HG03432 (cell line): Measurements from ENCODE around the gene EIF4A2.

Experiments used
- ATAC-seq: cut with Tn5 transposase; IDR thresholded peaks from one replicate; pipeline ENCODE4 v1.9.1; 2021; ENCODE audit warnings: mild to moderate bottlenecking, moderate library complexity; ENCODE audit not compliant: unreplicated experiment

The EIF4A2 gene

GRCh38 chr3:186783058-186783730 lies at the start of gene EIF4A2:
EIF4A2 (plus strand) TSS chr3:186783577; CDS start chr3:186783611, 34 bp downstream.
- peak; percentile 70 for ATAC-seq

- ATAC-seq, result no peak
Measured at GRCh38 chr3:186742618-186743380, 40.6 kb upstream of the EIF4A2 start.

DNA sequence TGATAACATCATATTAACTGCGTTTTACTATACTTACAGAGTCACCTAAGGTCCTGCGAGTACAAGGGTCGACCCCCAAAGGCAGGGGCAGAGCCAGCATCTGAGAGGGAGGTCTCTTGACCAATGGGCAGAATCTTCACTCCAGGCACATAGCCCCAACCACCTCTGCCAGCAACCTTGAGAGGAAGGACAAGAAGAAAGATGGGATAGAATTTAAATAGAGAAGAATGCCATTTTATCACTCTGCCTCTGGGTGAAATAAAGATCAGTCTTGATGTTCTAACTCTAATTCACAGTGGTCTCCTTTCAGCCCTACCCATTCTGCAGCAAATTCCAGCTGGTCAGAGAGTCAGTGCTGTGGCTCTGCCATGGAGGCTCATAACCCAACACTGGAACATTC lies 39.7 kb upstream of the EIF4A2 start:
- no peak for ATAC-seq

DNA sequence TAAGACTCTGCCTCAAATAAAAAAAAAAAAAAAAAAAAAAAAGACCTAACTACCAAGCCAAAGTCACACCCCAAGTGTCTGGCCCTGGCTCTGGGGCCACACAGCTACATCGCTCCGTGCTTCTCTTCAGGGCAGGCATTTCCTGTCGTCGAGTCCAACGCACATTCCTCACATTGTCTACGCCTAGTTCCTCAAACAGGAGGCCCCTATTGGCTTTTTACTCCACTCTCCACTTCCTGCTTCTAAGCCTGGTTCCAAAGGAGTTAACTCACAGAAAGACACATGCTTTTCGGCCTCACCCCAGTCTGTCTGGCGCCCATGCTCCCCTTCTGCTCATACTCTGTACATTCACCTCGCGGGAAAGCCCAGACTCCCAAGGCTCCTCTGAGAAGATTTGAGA lies 37.4 kb upstream of the EIF4A2 start:
- no peak for ATAC-seq

- ATAC-seq, result no peak
Measured at GRCh38 chr3:186750316-186750715, 33.1 kb upstream of the EIF4A2 start.

GRCh38 chr3:186751480-186751879 lies 31.9 kb upstream of the EIF4A2 start:
- no peak for ATAC-seq

DNA sequence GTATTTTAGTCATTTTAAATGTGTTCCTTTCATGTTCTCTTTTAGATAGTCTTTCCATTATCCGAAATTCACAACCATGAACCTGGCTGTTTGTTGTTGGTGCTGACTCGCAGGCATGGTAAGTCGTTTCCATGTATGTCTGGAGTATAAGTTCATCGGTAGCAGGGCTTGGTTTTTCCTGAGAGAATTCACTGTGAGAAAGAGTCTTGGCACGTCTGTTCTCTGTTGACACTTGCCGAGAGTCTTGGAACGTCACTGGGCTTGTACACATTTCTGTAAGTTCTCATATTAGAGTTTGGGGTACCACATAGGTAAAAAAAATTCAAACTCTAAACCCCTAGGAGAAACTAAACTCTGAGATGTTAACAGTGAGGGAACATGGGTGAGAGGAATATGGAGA lies 29.4 kb upstream of the EIF4A2 start:
- ATAC-seq, result no peak

GRCh38 chr3:186754871-186755270 lies 28.5 kb upstream of the EIF4A2 start:
- no peak for ATAC-seq

DNA sequence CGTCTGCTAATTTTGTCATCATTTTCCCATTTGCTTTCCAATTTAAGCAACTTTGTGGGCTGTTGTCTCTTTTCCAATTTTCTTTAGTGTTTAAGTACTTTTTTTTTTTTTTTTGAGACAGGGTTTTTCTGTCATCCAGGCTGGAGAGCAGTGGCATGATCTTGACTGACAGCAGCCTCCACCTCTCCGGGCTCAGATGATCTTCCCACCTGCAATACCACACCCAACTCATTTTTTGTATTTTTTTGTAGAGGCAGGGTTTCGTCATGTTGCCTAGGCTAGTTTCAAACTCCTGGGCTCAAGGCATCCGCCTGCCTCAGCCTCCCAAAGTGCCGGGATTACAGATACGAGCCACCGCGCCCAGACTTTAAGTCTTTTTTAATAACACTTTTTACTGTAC lies 26.2 kb upstream of the EIF4A2 start:
- no peak for ATAC-seq

DNA sequence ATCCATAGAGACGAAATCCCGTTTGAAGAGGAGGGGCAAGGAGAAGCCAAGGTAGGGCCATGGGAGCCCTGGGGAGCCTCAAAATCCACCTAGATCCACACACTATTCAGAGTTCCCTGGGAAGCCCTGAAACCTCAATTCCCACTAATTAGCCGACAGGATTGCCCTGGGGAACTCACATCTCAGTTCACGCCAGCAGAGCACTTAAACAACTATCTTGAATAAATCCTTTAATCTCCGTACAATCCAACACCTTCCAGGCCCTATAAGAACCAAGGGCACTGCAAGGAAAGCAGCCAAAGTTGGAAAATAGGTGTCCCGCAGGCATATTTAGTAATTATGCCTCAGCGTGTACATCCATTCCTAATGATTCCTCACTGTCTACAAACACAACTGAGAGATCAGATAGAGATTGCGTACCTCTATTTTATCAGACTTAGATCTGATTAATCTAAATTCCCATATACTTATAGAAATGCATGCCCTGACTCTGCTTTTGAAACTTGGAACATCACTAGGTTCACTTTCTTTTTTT lies 25.6 kb upstream of the EIF4A2 start:
- no peak for ATAC-seq

GRCh38 chr3:186759231-186759930 lies 24.0 kb upstream of the EIF4A2 start:
- no peak for ATAC-seq

- no peak for ATAC-seq
Measured at GRCh38 chr3:186760141-186760833, 23.1 kb upstream of the EIF4A2 start.

DNA sequence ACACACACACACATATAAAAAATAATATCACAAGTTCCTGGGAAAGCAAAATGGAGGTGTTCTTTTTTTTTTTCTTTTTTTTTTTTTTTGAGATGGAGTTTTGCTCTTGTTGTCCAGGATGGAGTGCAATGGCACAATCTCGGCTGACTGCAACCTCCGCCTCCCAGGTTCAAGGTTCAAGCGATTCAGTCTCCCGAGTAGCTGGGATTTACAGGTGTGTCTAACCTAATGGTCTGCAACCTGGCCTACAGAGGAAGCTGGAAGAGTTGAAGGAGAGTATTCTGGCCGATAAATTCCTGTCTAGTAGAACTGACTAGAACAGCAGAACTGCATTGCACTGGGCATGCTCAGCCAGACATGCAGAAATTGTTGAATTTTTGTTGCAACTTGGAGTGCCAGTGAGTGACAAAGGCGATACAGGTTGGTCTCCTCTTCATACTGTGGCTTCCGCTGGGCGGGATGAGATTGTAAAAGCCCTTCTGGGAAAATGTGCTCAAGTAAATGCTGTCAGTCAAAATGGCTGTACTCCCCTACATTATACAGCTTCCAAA lies 22.4 kb upstream of the EIF4A2 start:
- ATAC-seq, result no peak

- ATAC-seq, result peak; percentile 28
Measured at GRCh38 chr3:186772281-186772694, 11.1 kb upstream of the EIF4A2 start.

- peak; percentile 95 for ATAC-seq
Measured at GRCh38 chr3:186772701-186773417, 10.5 kb upstream of the EIF4A2 start.

GRCh38 chr3:186775999-186776398 lies 7.4 kb upstream of the EIF4A2 start:
- ATAC-seq, result no peak

- no peak for ATAC-seq
Measured at GRCh38 chr3:186779204-186779603, 4.2 kb upstream of the EIF4A2 start.

GRCh38 chr3:186782542-186783057 lies 777 bp upstream of the EIF4A2 start:
- peak; percentile 23 for ATAC-seq

GRCh38 chr3:186783731-186784515 lies 546 bp downstream of the EIF4A2 start:
- ATAC-seq, result peak; percentile 65
